H1 (cell line): ENCODE data around the gene TRAK1.

Experiments
- CHD1 ChIP-seq: IDR thresholded peaks from 2 replicates; pipeline ENCODE4 v1.6.1; 2012; ENCODE audit warnings: low read depth, low read length, improper control_type of control experiment
- EP300 ChIP-seq, 2 experiments: IDR thresholded peaks; 1 replicate in 1 of 2; 2 replicates in 1 of 2; pipeline ENCODE4 v1.6.1; 2011 to 2012; ENCODE audit warnings: low read depth in 2 of 2, low read length in 2 of 2, mild to moderate bottlenecking in 2 of 2, borderline replicate concordance in 1 of 2, inconsistent platforms in 1 of 2, moderate library complexity in 1 of 2
- EZH2 ChIP-seq: fragments of 200-600 bp; sonication (generic); IDR thresholded peaks from 2 replicates; pipeline ENCODE4 v1.7.1; 2012; ENCODE audit warnings: low read depth, mild to moderate bottlenecking, moderate library complexity, low read length, inconsistent platforms; ENCODE audit not compliant: severe bottlenecking
- GABPA ChIP-seq: IDR thresholded peaks from 2 replicates; pipeline ENCODE4 v1.6.1; 2011; ENCODE audit warnings: mild to moderate bottlenecking, low read length, moderate library complexity, borderline replicate concordance; ENCODE audit not compliant: insufficient read depth
- KDM5A ChIP-seq: fragments of 200-600 bp; IDR thresholded peaks from 2 replicates; pipeline ENCODE4 v1.7.1; 2012; ENCODE audit warnings: mild to moderate bottlenecking, low read length, inconsistent platforms, mixed read lengths
- POLR2AphosphoS5 ChIP-seq: IDR thresholded peaks from 2 replicates; pipeline ENCODE4 v1.6.1; 2011; ENCODE audit warnings: low read depth, low read length
- RAD21 ChIP-seq, 2 experiments: IDR thresholded peaks in 1 of 2; conservative IDR thresholded peaks in 1 of 2; 2 replicates each; pipeline ENCODE4 v1.6.1; 2011; ENCODE audit warnings: low read depth in 2 of 2, low read length in 2 of 2, improper control_type of control experiment in 1 of 2, inconsistent platforms in 1 of 2, mild to moderate bottlenecking in 1 of 2, moderate library complexity in 1 of 2
- SP1 ChIP-seq: IDR thresholded peaks from 2 replicates; pipeline ENCODE4 v1.6.1; 2011; ENCODE audit warnings: low read depth, low read length
- TBP ChIP-seq: IDR thresholded peaks from 2 replicates; pipeline ENCODE4 v1.6.1; 2011; ENCODE audit warnings: low read depth, low read length, improper control_type of control experiment
- YY1 ChIP-seq: IDR thresholded peaks from 2 replicates; pipeline ENCODE4 v1.6.1; 2011; ENCODE audit warnings: low read depth, mild to moderate bottlenecking, low read length
- TF ChIP-seq, protein P1 (sequence below), 3 experiments: IDR thresholded peaks; 1 replicate in 2 of 3; 2 replicates in 1 of 3; pipeline versions ENCODE4 v1.5.1 to v1.6.1; 2011; ENCODE audit warnings: low read length in 3 of 3, mild to moderate bottlenecking in 3 of 3, inconsistent platforms in 2 of 3, low read depth in 1 of 3, moderate library complexity in 1 of 3; ENCODE audit not compliant: insufficient read depth in 1 of 3; ENCODE audit errors: control extremely low read depth in 1 of 3
- TF ChIP-seq, protein P2 (sequence below): IDR thresholded peaks from 2 replicates; pipeline ENCODE4 v1.6.1; 2011; ENCODE audit warnings: low read length, improper control_type of control experiment

DNA sequence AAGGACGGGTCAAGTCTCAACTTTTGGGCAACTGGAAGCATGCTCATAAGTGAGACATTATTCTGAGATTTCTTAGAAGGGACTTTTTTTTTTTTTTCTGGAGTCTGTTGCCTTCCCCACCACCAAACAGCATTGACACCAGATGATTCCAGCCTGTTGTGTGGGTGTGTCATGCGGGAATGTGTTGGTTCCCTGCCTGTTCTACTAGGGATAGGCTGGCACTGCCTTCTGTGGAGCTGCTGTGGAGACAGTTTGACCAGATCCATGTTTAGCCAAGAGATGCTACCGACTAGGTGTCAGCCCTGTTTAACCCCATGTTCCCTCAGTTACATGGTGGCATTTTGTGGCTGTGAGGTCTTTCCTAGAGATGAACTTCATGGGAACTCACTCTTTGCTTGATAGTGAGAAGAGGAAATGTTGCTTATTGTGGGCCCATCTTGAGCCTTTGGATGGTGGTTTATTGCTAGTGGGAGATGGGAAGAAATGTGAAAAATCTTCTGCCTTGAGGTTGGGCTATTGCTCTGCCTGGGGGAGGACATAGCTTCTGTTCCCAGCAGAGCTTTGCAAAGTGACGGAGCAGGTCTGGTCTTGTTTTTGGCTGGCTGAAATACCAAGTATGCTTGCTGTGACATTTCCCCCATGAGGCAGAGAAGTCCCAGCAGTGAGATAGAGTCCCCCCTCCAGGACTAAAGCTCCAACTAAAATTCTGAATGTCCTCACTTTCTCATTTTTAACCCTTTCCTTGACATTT, 31.3 kb downstream of the TRAK1 start:
- TF ChIP-seq, protein P1, sequence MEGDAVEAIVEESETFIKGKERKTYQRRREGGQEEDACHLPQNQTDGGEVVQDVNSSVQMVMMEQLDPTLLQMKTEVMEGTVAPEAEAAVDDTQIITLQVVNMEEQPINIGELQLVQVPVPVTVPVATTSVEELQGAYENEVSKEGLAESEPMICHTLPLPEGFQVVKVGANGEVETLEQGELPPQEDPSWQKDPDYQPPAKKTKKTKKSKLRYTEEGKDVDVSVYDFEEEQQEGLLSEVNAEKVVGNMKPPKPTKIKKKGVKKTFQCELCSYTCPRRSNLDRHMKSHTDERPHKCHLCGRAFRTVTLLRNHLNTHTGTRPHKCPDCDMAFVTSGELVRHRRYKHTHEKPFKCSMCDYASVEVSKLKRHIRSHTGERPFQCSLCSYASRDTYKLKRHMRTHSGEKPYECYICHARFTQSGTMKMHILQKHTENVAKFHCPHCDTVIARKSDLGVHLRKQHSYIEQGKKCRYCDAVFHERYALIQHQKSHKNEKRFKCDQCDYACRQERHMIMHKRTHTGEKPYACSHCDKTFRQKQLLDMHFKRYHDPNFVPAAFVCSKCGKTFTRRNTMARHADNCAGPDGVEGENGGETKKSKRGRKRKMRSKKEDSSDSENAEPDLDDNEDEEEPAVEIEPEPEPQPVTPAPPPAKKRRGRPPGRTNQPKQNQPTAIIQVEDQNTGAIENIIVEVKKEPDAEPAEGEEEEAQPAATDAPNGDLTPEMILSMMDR (IDR thresholded peaks at IDR 0.05; ENCODE audit: control extremely low read depth in 1 of 3, insufficient read depth in 1 of 3, low read depth in 1 of 3, low read length in 3 of 3): no peak
- TF ChIP-seq EZH2 (no peak), GABPA (no peak), KDM5A (no peak), POLR2AphosphoS5 (no peak), YY1 (no peak), EP300 (IDR thresholded peaks at IDR 0.05; ENCODE audit: borderline replicate concordance in 1 of 2, low read depth in 2 of 2, low read length in 2 of 2) (no peak), TBP (no peak), CHD1 (no peak), SP1 (no peak), RAD21 (IDR thresholded peaks at IDR 0.05 in 1 of 2, conservative IDR thresholded peaks at IDR 0.05 in 1 of 2; ENCODE audit: low read depth in 2 of 2, low read length in 2 of 2) (no peak)
- TF ChIP-seq, protein P2, sequence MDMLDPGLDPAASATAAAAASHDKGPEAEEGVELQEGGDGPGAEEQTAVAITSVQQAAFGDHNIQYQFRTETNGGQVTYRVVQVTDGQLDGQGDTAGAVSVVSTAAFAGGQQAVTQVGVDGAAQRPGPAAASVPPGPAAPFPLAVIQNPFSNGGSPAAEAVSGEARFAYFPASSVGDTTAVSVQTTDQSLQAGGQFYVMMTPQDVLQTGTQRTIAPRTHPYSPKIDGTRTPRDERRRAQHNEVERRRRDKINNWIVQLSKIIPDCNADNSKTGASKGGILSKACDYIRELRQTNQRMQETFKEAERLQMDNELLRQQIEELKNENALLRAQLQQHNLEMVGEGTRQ: no peak
